GM19193 (cell line): Measurements from ENCODE around the gene PRRC2B.

Experiments
- POLR2A ChIP-seq: IDR thresholded peaks from 4 replicates; pipeline ENCODE4 v1.6.1; 2011; ENCODE audit not compliant: insufficient read depth, insufficient read length; ENCODE audit errors: extremely low read depth

The PRRC2B gene

DNA sequence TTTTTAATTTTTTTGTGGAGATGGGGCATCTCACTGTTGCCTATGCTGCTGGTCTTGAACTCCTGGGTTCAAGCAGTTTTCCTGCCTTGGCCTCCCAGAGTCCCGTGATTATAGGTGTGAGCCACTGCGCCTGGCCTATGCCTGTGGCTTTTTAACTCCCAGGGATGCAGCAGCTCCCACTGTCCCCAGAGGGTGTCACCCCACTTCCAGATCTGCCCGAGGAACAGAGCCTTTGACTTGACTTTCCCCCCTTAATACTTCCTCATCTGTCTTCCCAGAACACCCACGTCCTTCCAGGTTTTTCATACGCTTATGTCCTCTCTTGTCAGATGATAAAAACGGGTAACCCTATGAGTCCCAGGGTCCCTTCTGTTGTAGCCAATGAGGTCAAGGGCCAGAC is 7.6 kb upstream of the PRRC2B start:
- TF ChIP-seq POLR2A: no peak

DNA sequence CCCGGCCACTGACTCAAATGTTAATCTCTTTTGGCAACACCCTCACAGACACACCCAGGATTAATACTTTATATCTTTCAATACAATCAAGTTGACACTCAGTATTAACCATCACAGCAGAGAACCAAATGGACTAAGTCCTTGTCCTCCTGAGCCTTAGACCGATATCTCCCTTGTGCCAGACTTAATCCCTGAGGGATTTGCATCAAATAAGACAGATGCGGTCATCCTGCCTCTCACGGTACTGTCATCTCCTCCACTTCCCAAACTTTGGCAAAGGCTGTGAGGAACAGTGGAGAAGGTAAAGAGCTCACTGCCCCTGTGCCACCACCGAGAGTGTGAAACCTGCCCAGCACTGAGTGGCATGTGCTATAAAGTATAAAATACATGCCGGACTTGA is 6.5 kb upstream of the PRRC2B start:
- no peak for TF ChIP-seq POLR2A

DNA sequence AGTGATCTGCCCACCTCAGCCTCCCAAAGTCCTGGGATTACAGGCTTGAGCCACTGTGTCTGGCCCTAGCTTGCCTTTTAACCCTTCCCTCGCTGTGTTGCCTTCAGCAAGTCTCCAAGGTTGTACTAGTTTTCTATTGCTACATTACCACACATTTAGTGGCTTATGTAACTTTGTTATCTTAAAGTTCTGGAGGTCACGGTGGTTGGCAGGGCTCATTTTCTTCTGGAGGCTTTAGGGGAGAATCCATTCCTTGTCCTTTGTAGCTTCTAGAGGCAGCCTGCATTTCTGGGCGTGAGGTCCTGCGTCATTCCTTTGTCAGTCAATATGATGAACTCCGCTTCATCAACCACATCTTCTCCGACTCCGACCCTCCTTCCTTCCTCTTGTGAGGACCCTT is 2.9 kb upstream of the PRRC2B start:
- TF ChIP-seq POLR2A: no peak

DNA sequence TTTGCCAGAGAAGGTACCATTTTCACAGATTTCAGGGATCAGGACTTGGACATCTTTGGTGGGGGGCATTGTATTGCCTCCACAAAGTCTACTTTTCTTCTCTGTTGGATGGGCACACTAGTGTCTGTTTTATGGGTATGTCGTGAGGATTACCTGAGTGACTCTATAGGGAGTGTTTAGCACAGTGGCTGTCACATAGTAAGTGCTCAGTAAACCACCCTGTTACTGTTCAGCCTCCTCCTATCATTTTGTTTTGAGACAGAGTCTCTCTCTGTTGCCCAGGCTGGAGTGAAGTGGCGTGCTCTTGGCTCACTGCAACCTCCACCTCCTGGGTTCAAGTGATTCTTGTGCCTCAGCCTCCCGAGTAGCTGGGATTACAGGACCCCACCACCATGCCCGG is 2.4 kb upstream of the PRRC2B start:
- no peak for TF ChIP-seq POLR2A

DNA sequence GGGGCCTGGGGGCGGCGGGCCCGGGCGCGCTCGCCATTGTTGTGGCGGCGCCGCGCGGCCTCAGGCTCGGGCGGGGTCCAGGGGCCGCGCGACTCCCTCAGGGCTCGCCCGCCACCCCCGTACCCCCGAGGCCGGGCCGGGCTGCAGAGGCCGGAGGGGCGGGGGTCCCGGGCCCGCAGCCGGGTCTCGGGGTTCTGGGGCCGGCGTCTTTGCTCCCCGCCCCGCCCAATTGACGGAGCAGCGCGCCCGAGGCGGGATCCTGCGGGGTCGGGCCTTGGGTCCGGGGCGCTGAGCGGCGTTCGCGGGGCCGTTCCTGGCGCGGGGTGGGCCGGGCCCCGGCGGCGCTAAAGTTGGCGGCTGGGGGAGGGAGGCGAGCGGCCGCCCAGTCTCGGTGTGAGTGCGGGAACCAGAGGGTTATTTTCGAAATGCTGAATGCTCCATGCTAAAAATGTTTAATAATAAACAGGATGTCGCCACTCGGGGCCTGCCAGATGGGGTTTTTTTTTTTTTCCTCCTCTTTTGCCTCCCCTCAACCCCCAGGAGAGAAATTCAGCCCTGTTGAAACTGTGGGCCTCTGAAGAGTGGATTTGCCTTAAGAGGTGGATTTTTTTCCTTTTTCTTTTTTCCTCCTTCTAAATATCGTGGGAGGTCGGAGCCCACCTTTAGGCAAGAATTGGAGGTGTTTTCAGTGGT is 724 bp downstream of the PRRC2B start:
- no peak for TF ChIP-seq POLR2A

DNA sequence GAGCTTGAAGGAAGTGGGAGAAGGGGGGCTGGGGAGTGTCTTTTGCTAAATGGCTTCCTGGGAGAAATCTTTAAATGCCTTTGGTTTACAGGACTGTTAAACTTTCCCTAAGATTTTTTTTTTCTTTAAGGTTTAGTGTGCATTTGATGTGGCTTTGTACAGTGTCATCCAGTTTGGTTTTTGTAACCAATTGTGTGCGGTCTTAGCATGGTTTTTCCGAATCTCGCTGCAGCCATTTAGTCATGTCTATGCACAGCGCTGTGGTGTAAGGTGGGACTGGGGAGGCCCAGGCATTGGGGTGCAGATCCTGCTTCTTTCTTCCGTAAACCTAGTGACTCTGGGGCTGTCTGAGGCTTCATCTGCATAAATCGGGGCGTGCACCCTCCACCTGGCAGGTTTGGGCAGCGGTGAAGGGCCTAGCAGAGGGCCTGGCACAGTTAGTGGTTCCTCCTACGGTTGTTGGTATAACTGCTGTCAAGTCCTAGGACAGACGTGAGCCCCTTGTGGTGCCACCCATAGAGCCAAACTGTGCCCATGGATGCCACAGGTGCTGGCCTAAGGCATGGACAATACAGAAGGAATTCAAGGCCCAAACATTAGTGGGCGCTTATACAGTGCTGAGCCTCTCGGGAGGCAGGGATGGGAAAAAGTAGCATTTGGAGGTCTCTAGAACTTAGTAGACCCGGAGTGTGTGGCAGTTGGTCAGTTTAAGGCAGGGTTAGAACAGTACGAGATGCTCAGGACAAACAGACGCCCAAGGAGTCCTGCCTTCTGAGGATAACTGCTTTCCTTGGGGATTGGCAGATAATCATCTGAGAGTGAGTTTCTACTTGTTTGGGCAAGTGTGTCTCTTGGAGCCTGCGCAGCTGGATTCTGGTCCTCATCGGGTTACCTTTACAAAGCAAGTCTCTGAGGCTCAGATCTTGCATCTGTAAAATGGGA is 1.5 kb downstream of the PRRC2B start:
- TF ChIP-seq POLR2A: no peak

DNA sequence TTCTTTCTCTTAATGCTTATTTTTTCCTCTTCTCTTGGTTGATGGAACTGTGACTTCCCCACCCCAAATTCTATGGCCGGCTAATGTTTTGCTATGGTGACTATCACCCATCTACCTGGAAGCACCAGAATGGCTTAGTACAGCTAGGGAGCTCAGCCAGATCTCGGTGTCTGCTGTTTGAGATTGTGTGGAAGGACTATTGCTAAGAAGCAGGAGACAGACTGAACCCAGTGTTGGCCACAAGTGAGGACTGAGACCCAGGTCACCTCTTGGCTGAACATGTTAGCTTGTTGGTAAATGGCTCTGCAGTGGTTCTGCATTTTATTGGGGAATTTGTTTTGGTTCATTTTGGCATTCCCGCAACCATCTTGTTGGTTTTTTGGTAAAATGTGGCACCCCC is 2.7 kb downstream of the PRRC2B start:
- TF ChIP-seq POLR2A: no peak

DNA sequence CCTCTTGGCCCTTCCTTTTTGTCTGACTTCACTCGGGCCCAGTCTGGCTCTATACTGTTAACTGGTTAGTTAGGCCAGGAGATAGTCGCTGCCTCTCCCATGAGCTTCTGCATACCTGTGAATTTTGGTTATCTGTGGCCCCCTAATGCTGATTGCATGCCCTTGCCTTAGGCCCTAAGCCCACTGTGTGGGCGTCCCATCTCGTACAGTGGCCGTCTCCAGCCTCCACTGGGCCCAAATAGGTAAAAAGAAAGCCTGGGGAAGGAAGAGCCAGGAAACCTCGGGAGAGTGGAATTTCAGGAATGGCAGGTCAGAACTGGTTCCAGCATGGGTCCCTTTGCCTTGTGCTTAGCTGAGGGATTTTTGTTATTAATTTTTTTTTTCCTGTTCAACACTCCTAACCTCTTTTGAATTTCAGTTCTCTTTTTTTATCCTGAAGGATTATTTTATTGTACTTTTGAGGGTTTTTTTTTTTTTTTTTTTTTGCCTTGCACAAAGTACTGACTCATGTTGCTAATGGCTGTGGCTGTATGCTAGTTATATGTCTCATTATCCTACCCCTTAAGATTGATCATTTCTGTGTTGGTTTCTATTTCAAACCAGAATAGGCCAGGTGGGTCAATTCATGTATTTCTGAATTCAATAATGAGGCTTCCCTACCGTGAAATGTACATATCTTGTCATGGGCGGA is 3.4 kb downstream of the PRRC2B start:
- no peak for TF ChIP-seq POLR2A

DNA sequence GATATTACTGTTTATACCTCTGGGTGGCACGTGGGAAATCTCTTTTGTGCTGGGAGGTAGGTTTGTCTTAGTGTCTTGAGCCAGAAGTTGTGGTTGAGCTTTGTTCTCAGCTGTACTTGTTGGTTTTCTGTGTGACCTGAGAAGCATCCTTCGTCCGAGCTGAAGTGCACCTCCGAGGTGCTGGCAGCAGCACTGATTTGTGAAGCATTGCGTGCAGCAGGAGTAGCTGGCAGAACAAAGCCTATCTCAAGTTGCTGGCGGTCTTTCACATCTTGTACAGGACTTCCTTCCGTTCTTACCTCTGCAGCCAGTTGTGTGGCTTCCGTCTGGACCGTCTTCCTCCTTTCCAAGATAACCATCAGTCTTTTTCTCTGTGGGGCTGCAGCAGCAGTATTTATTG is 4.3 kb downstream of the PRRC2B start:
- TF ChIP-seq POLR2A: no peak

DNA sequence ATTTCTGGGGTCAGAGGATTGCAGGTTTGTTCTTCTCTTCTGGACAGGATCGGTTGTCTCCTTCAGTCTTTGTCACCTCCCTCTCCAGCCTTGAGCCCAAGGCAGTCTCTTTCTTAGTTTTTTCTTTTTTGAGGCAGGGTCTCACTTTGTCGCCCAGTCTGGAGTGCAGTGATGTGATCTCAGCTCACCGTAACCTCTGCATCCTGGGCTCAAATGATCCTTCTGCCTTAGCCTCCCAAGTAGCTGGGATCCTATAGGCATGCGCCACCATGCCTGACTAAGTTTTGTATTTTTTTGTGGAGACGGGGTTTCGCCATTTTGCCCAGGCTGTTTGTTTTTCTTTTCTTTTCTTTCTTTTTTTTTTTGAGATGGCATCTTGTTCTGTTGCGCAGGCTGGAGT is 6.1 kb downstream of the PRRC2B start:
- no peak for TF ChIP-seq POLR2A

DNA sequence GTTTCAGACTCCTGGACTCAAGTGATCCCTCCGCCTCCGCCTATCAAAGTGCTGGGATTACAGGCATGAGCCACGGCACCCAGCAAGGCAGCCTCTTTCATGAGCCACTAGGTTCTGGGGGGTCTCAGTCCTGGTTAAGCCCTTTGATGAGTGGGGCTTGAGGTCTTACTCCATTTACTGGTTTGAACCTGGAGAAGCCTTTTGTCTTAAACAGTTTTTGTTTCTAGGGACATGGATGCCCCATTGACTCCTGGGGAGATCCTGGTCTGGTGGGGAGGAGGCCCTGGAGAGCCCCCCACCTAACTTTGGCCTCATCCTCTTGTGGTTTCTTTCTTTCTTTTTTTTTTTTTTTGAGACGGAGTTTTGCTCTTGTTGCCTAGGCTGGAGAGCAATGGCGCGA is 6.7 kb downstream of the PRRC2B start:
- TF ChIP-seq POLR2A: no peak

DNA sequence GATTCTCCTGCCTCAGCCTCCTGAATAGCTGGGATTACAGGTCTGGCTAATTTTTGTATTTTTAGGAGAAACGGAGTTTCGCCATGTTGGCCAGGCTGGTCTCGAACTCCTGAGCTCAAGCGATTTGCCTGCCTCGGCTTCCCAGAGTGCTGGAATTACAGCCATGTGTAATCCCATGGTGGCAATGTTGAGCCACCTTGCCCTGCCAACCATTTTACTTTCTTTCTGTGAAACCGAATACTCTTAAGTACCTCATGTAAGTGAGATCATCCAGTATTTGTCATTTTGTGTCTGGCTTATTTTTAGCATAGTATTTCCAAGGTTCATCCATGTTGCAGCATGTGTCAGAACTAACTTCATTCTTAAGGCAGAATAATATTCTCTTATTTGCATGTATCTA is 8.2 kb downstream of the PRRC2B start:
- no peak for TF ChIP-seq POLR2A

DNA sequence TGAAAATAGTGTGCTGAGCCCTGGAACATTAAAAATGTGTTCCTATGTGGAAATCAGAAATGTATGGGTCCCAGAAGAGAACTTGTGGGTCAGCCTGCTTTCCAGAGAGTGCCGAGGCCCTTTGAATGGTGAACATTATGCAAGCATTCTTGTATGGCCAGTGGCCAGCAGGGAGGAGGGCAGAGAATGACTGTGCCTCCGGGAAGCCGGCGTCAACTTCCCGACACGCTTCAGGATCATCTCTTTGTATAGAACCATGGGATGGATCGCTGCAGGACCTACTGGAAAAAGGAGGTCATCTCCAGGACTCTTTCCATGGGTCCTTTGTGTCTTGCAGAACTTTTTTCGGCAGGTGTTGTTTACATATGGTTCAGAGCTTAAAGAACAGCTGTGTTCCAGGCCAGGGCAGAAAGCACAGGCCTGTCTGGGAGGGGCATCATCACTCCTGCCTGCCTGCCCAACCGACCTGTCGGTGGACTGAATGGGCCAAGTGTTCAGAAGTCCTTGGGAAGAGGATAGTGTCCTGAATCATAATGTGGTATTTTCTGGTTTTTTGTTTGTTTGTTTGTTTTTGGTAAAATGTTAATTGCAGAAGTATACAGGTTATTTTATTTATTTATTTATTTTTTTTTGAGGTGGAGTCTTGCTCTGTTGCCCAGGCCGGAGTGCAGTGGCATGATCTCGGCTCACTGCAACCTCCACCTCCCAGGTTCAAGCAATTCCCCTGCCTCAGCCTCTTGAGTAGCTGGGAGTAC is 9.0 kb downstream of the PRRC2B start:
- no peak for TF ChIP-seq POLR2A

DNA sequence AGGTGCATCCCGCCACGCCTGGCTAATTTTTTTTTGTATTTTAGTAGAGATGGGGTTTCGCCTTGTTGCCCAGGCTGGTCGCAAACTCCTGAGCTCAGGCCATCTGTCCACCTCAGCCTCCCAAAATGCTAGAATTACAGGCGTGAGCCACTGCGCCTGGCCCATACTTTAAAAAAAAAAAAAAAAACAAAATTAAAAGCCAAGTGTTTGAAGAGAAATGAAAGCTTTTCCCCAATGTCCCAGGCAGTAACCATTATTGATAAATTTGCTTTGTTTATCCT is 9.5 kb downstream of the PRRC2B start:
- no peak for TF ChIP-seq POLR2A

DNA sequence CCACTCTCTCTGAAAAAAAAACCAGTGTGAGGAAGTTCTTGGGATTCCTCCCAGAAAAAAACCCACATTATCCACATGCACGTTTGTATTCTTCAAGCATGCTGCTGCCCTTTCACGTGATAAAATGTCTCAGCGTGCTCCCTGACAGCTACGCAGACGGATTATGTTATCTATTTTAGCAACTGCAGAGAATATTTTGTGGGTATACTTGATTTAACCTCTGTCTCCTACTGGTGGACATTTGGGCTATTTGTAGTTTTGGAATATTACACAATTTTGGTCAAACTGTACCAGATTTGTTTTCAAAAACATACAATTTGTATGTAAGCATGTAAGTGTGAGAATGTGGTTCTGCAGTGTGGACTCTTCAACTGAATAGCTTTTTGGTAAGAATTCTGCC is 10.7 kb downstream of the PRRC2B start:
- TF ChIP-seq POLR2A: no peak

DNA sequence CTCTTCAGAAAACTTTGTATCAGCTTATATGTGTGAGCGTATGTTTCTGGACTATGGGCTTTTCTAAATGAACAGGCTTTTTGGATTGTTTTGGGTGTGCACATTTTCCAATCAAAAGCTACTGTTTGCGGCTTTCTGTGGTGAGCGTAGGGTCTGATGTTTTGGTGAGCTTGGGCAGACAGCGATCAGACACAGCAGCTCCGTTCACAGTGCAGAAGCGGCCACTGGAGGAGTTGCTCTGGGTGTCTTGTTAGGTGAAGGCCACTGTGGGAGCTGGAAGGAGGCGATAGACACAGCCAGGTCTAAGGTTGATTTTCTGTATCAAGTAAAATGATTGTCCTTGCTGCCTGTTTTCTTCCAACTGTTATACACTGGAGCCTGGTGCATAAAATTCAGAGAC is 11.1 kb downstream of the PRRC2B start:
- no peak for TF ChIP-seq POLR2A

DNA sequence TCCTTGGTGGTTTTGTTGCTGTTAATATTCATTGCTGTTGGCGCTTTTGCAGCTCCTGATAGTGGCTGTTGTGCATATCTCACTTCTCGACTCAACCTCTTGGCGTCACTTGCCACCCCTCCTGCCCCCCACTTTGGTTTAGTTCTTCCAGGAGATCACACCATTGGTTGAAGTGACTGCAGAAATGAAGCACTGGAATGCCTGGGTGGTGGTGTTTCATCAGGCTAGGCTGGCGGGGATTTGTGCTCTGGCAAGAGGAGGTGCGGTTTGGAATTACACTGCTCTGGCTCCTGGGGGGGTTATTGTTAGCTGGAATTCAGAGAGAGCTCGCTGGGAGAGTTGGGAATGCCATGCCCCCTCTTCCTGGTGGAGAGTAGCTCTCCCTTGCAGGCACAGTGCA is 11.5 kb downstream of the PRRC2B start:
- TF ChIP-seq POLR2A: no peak
